Activated CD4-positive, alpha-beta memory T cell treated with anti-CD3 and anti-CD28 coated beads for 36 hours (primary cell): ENCODE measurements around the gene FBXL13. TPM values are rescaled to one million over a fixed set of nuclear protein-coding genes. Genes with fewer than 3 reads are reported as not detected.

ENCODE experiments used
- CTCF ChIA-PET: fragments of 350-600 bp; sonication (Branson Sonifier 250); formaldehyde crosslinking; loops from one replicate; lab custom pipeline; 2021; ENCODE audit warnings: antibody characterized with exemption, inconsistent platforms; lab: Charles Lee
- POLR2A ChIA-PET: fragments of 350-600 bp; sonication (Branson Sonifier 250); formaldehyde crosslinking; loops from one replicate; lab custom pipeline; 2021; ENCODE audit warnings: antibody characterized with exemption; lab: Charles Lee
- DNase-seq: peaks from one replicate; pipeline ENCODE4 v3.0.0-alpha.2; 2020
- H3K27ac Mint-ChIP-seq: one replicate; pipeline ENCODE4 v1.8.0; 2021; ENCODE audit warnings: mixed read lengths
- H3K27me3 Mint-ChIP-seq: one replicate; pipeline ENCODE4 v1.8.0; 2021; ENCODE audit warnings: mixed read lengths
- H3K36me3 Mint-ChIP-seq: one replicate; pipeline ENCODE4 v1.8.0; 2021; ENCODE audit warnings: mixed read lengths
- H3K4me1 Mint-ChIP-seq: one replicate; pipeline ENCODE4 v1.8.0; 2021; ENCODE audit warnings: low read depth, mixed read lengths
- H3K4me3 Mint-ChIP-seq: one replicate; pipeline ENCODE4 v1.8.0; 2021; ENCODE audit warnings: mild to moderate bottlenecking, mixed read lengths
- H3K9me3 Mint-ChIP-seq: one replicate; pipeline ENCODE4 v1.8.0; 2021; ENCODE audit warnings: mixed read lengths
- intact Hi-C: fragments of 100-400 bp; cut with micrococcal nuclease; formaldehyde crosslinking; loops from one replicate; pipeline ENCODE4 v1.15.1; 2023
- total RNA-seq, 2 experiments: library from RNA; stranded (reverse); gene quantifications; one replicate each; pipeline ENCODE4 v1.2.3, GENCODE V29; 2021

The FBXL13 gene
- total RNA-seq, 2 experiments from 2014 or later: 0.45 to 0.63 TPM

GRCh38 chr7:102896585-102896984 is 178.0 kb downstream of the FBXL13 start:
- no peak overlapping the region for H3K4me3 Mint-ChIP-seq
- DNase-seq: no peak
- no peaks in the 10 kb centered on the region for H3K9me3 Mint-ChIP-seq
- POLR2A ChIA-PET: no interaction called here
- no peaks in the 10 kb centered on the region for H3K4me1 Mint-ChIP-seq
- no peaks in the 10 kb centered on the region for H3K27me3 Mint-ChIP-seq
- CTCF ChIA-PET: no interaction called here
- H3K36me3 Mint-ChIP-seq: no peaks in the 10 kb centered on the region
- no peak overlapping the region for H3K27ac Mint-ChIP-seq
- intact Hi-C loops: no loop called here

GRCh38 chr7:102895602-102896001 is 179.0 kb downstream of the FBXL13 start:
- CTCF ChIA-PET: no interaction called here
- POLR2A ChIA-PET: no interaction called here
- no peaks in the 10 kb centered on the region for H3K36me3 Mint-ChIP-seq
- no peak overlapping the region for H3K27ac Mint-ChIP-seq
- intact Hi-C loops: no loop called here
- no peak for DNase-seq
- no peaks in the 10 kb centered on the region for H3K4me1 Mint-ChIP-seq
- no peaks in the 10 kb centered on the region for H3K9me3 Mint-ChIP-seq
- no peaks in the 10 kb centered on the region for H3K27me3 Mint-ChIP-seq
- H3K4me3 Mint-ChIP-seq: no peak overlapping the region

- Mint-ChIP-seq H3K9me3 (no peaks in the 10 kb centered on the region), H3K4me3 (no peak overlapping the region), H3K27me3 (no peaks in the 10 kb centered on the region), H3K27ac (no peak overlapping the region), H3K4me1 (no peaks in the 10 kb centered on the region), H3K36me3 (no peaks in the 10 kb centered on the region)
- ChIA-PET CTCF (no interaction called here), POLR2A (interaction anchor here (0.5 kb wide), 1 partner anchor 132 kb away, joined by 5 read pairs; no protein-coding TSS in a partner anchor)
- DNase-seq: no peak
- intact Hi-C loops: no loop called here
These were observed 181.8 kb downstream of the FBXL13 start for GRCh38 chr7:102892631-102893278.

GRCh38 chr7:102891693-102892261 is 182.8 kb downstream of the FBXL13 start:
- intact Hi-C loops: no loop called here
- Mint-ChIP-seq H3K9me3 (no peaks in the 10 kb centered on the region), H3K27me3 (no peaks in the 10 kb centered on the region), H3K4me1 (no peaks in the 10 kb centered on the region), H3K36me3 (no peaks in the 10 kb centered on the region), H3K27ac (no peak overlapping the region), H3K4me3 (no peak overlapping the region)
- no peak for DNase-seq
- CTCF ChIA-PET: no interaction called here
- POLR2A ChIA-PET: no interaction called here

- intact Hi-C loops: no loop called here
- ChIA-PET CTCF (no interaction called here), POLR2A (no interaction called here)
- H3K36me3 Mint-ChIP-seq: no peaks in the 10 kb centered on the region
- DNase-seq: no peak
- H3K4me1 Mint-ChIP-seq: no peaks in the 10 kb centered on the region
- no peaks in the 10 kb centered on the region for H3K9me3 Mint-ChIP-seq
- no peaks in the 10 kb centered on the region for H3K27me3 Mint-ChIP-seq
- no peak overlapping the region for H3K4me3 Mint-ChIP-seq
- H3K27ac Mint-ChIP-seq: no peak overlapping the region
These were observed 183.5 kb downstream of the FBXL13 start for GRCh38 chr7:102890971-102891692.

- Mint-ChIP-seq H3K36me3 (no peaks in the 10 kb centered on the region), H3K4me3 (no peak overlapping the region), H3K4me1 (no peaks in the 10 kb centered on the region), H3K27me3 (no peaks in the 10 kb centered on the region), H3K9me3 (no peaks in the 10 kb centered on the region), H3K27ac (no peak overlapping the region)
- POLR2A ChIA-PET: no interaction called here
- intact Hi-C loops: no loop called here
- CTCF ChIA-PET: no interaction called here
- DNase-seq: no peak
These were observed 184.2 kb downstream of the FBXL13 start for GRCh38 chr7:102890292-102890970.

- no peak for DNase-seq
These were observed 184.7 kb downstream of the FBXL13 start for GRCh38 chr7:102889851-102890250.

GRCh38 chr7:102888561-102889233 is 185.9 kb downstream of the FBXL13 start:
- H3K27me3 Mint-ChIP-seq: no peaks in the 10 kb centered on the region
- no peaks in the 10 kb centered on the region for H3K9me3 Mint-ChIP-seq
- ChIA-PET POLR2A (no interaction called here), CTCF (no interaction called here)
- DNase-seq: no peak
- no peak overlapping the region for H3K4me3 Mint-ChIP-seq
- intact Hi-C loops: no loop called here
- no peaks in the 10 kb centered on the region for H3K4me1 Mint-ChIP-seq
- H3K27ac Mint-ChIP-seq: no peak overlapping the region
- no peaks in the 10 kb centered on the region for H3K36me3 Mint-ChIP-seq

More at GRCh38 chr7:102889851-102890250, 184.7 kb downstream of the FBXL13 start:
- intact Hi-C loops: no loop called here
- Mint-ChIP-seq H3K27me3 (no peaks in the 10 kb centered on the region), H3K4me1 (no peaks in the 10 kb centered on the region), H3K9me3 (no peaks in the 10 kb centered on the region), H3K4me3 (no peak overlapping the region), H3K27ac (no peak overlapping the region), H3K36me3 (no peaks in the 10 kb centered on the region)
- ChIA-PET CTCF (no interaction called here), POLR2A (no interaction called here)

- no peaks in the 10 kb centered on the region for H3K36me3 Mint-ChIP-seq
- POLR2A ChIA-PET: no interaction called here
- no peaks in the 10 kb centered on the region for H3K9me3 Mint-ChIP-seq
- H3K4me1 Mint-ChIP-seq: no peaks in the 10 kb centered on the region
- intact Hi-C loops: no loop called here
- no peak overlapping the region for H3K4me3 Mint-ChIP-seq
- no peaks in the 10 kb centered on the region for H3K27me3 Mint-ChIP-seq
- CTCF ChIA-PET: no interaction called here
- DNase-seq: no peak
- no peak overlapping the region for H3K27ac Mint-ChIP-seq
These were observed 191.3 kb downstream of the FBXL13 start for GRCh38 chr7:102883098-102883860.

GRCh38 chr7:102875700-102876295 is 198.8 kb downstream of the FBXL13 start:
- peak; percentile 57 for DNase-seq
- no peaks in the 10 kb centered on the region for H3K27me3 Mint-ChIP-seq
- intact Hi-C loops: loop anchor here (1.0 to 10.0 kb wide), 3 partner anchors 40 to 199 kb away; partner anchors contain the start of genes ARMC10 and FBXL13
- H3K4me1 Mint-ChIP-seq: peaks cover 21% of the 10 kb centered on the region
- CTCF ChIA-PET: no interaction called here
- no peaks in the 10 kb centered on the region for H3K36me3 Mint-ChIP-seq
- H3K4me3 Mint-ChIP-seq: no peak overlapping the region
- no peak overlapping the region for H3K27ac Mint-ChIP-seq
- POLR2A ChIA-PET: no interaction called here
- H3K9me3 Mint-ChIP-seq: no peaks in the 10 kb centered on the region

- POLR2A ChIA-PET: no interaction called here
- CTCF ChIA-PET: no interaction called here
- no peak overlapping the region for H3K4me3 Mint-ChIP-seq
- DNase-seq: no peak
- no peak overlapping the region for H3K27ac Mint-ChIP-seq
- no peaks in the 10 kb centered on the region for H3K27me3 Mint-ChIP-seq
- H3K36me3 Mint-ChIP-seq: no peaks in the 10 kb centered on the region
- intact Hi-C loops: loop anchor here (1.0 to 10.0 kb wide), 3 partner anchors 40 to 200 kb away; partner anchors contain the start of genes ARMC10 and FBXL13
- no peaks in the 10 kb centered on the region for H3K9me3 Mint-ChIP-seq
- H3K4me1 Mint-ChIP-seq: peaks cover 21% of the 10 kb centered on the region
These were observed 199.6 kb downstream of the FBXL13 start for GRCh38 chr7:102874966-102875365.
